Prostate gland (tissue), 2 donors: ENCODE results near the gene CRB1. TPM values are rescaled to one million over a fixed set of nuclear protein-coding genes. Genes with fewer than 3 reads are reported as not detected.

ENCODE experiments used
- DNase-seq: peaks from one replicate; pipeline ENCODE4 v3.0.0-alpha.2; 2019; ENCODE audit warnings: low spot score
- H3K27ac ChIP-seq, 2 donors: fragments of 200-600 bp; sonication (generic); 2 replicates each; pipeline ENCODE4 v1.5.1; 2017 to 2019
- H3K27me3 ChIP-seq: fragments of 200-600 bp; sonication (generic); replicated peaks from 2 replicates; pipeline ENCODE4 v1.5.1; 2019; ENCODE audit not compliant: insufficient read depth
- H3K36me3 ChIP-seq, 2 donors: fragments of 200-600 bp; sonication (generic); 1 replicate in 1 of 2; 2 replicates in 1 of 2; pipeline versions ENCODE4 v1.5.1 to v1.8.1; 2017 to 2019
- H3K4me1 ChIP-seq: fragments of 200-600 bp; sonication (generic); replicated peaks from 2 replicates; pipeline ENCODE4 v1.5.1; 2019
- H3K4me3 ChIP-seq, 2 donors: fragments of 200-600 bp; sonication (generic); 2 replicates each; pipeline ENCODE4 v1.5.1; 2017 to 2019
- H3K9me3 ChIP-seq: fragments of 200-600 bp; sonication (generic); 2 replicates; pipeline ENCODE4 v1.5.1; 2017
- CTCF ChIP-seq, 4 experiments: fragments of 200-600 bp in 2 of 4; fragments of 450-650 bp in 2 of 4; sonication (generic) in 2 of 4; IDR thresholded peaks; 1 replicate in 3 of 4; 2 replicates in 1 of 4; pipeline ENCODE4 v1.5.1; 2016 to 2019; ENCODE audit warnings: antibody characterized with exemption in 4 of 4, mild to moderate bottlenecking in 2 of 4, moderate library complexity in 2 of 4
- POLR2A ChIP-seq: fragments of 450-650 bp; IDR thresholded peaks from one replicate; pipeline ENCODE4 v1.6.1; 2016; ENCODE audit warnings: antibody characterized with exemption, mild to moderate bottlenecking
- POLR2AphosphoS5 ChIP-seq: sonication (generic); formaldehyde crosslinking; IDR thresholded peaks from one replicate; pipeline ENCODE4 v1.6.1; 2017; ENCODE audit warnings: antibody characterized with exemption
- WGBS: methylation state at CpG from one replicate; pipeline ENCODE4 v1.1.5; 2018; 5-methylcytosine and 5-hydroxymethylcytosine counted together
- intact Hi-C: fragments of 100-400 bp; cut with DNase I; formaldehyde crosslinking; loops from one replicate; pipeline ENCODE4 v1.14.2; 2022
- total RNA-seq, 2 donors: library from RNA; depleted of rRNA; stranded (reverse); fragments of >200 nt; gene quantifications; one replicate each; pipeline ENCODE4 v1.1.0, GENCODE V29; 2016

Gene CRB1
- total RNA-seq, 2 donors from 2014 or later: 0.32 to 1.0 TPM

GRCh38 chr1:197462539-197462938 lies 194.5 kb downstream of the CRB1 start:
- H3K27ac ChIP-seq: no peak overlapping the region
- H3K27me3 ChIP-seq: no peaks in the 10 kb centered on the region
- 91% methylated on average over 5 of the region's 5 CpGs for WGBS
- TF ChIP-seq POLR2A (no peak), POLR2AphosphoS5 (no peak), CTCF (IDR thresholded peaks at IDR 0.05) (no peak)
- H3K9me3 ChIP-seq: no peaks in the 10 kb centered on the region
- H3K4me3 ChIP-seq: no peak overlapping the region
- intact Hi-C loops: no loop called here
- H3K4me1 ChIP-seq: no peaks in the 10 kb centered on the region
- no peaks in the 10 kb centered on the region for H3K36me3 ChIP-seq
- no peak for DNase-seq

- Histone ChIP-seq H3K27ac (no peak overlapping the region), H3K4me3 (no peak overlapping the region), H3K4me1 (no peaks in the 10 kb centered on the region), H3K27me3 (no peaks in the 10 kb centered on the region), H3K9me3 (no peaks in the 10 kb centered on the region), H3K36me3 (no peaks in the 10 kb centered on the region)
- DNase-seq: no peak
- no peak for TF ChIP-seq POLR2AphosphoS5
- TF ChIP-seq POLR2A: no peak
- TF ChIP-seq CTCF (IDR thresholded peaks at IDR 0.05): no peak
- intact Hi-C loops: no loop called here
These were observed 195.1 kb downstream of the CRB1 start for GRCh38 chr1:197463142-197463541.

- intact Hi-C loops: no loop called here
- H3K4me1 ChIP-seq: no peaks in the 10 kb centered on the region
- H3K36me3 ChIP-seq: no peaks in the 10 kb centered on the region
- no peak for DNase-seq
- no peak overlapping the region for H3K27ac ChIP-seq
- no peak for TF ChIP-seq POLR2A
- TF ChIP-seq POLR2AphosphoS5: no peak
- no peak for TF ChIP-seq CTCF (IDR thresholded peaks at IDR 0.05)
- H3K4me3 ChIP-seq: no peak overlapping the region
- H3K27me3 ChIP-seq: no peaks in the 10 kb centered on the region
- 13% methylated on average over 7 of the region's 7 CpGs for WGBS
- H3K9me3 ChIP-seq: no peaks in the 10 kb centered on the region
These were observed 196.0 kb downstream of the CRB1 start for GRCh38 chr1:197464044-197464443.

GRCh38 chr1:197465528-197466327 lies 197.7 kb downstream of the CRB1 start:
- DNase-seq: no peak
- no peak overlapping the region for H3K27ac ChIP-seq
- WGBS: 85% methylated on average over 3 of the region's 3 CpGs
- H3K9me3 ChIP-seq: no peaks in the 10 kb centered on the region
- TF ChIP-seq POLR2AphosphoS5 (no peak), POLR2A (no peak), CTCF (IDR thresholded peaks at IDR 0.05) (no peak)
- H3K27me3 ChIP-seq: no peaks in the 10 kb centered on the region
- intact Hi-C loops: no loop called here
- no peaks in the 10 kb centered on the region for H3K36me3 ChIP-seq
- no peak overlapping the region for H3K4me3 ChIP-seq
- H3K4me1 ChIP-seq: no peaks in the 10 kb centered on the region

- Histone ChIP-seq H3K27ac (no peak overlapping the region), H3K27me3 (no peaks in the 10 kb centered on the region), H3K9me3 (no peaks in the 10 kb centered on the region), H3K4me1 (no peaks in the 10 kb centered on the region), H3K4me3 (no peak overlapping the region), H3K36me3 (no peaks in the 10 kb centered on the region)
- DNase-seq: no peak
- 58% methylated on average over 3 of the region's 3 CpGs for WGBS
- TF ChIP-seq POLR2A (no peak), CTCF (IDR thresholded peaks at IDR 0.05) (no peak), POLR2AphosphoS5 (no peak)
- intact Hi-C loops: no loop called here
These were observed 198.8 kb downstream of the CRB1 start for GRCh38 chr1:197466813-197467212.
